ENCODE measurements around the gene ZNF593OS. TPM values are rescaled to one million over a fixed set of nuclear protein-coding genes. Genes with fewer than 3 reads are reported as not detected.

ZNF593OS gene
- total and polyA plus RNA-seq, 5 donors from 2014 or later: 0.53 to 1.3 (median 1.1) TPM; not detected in 2

DNA sequence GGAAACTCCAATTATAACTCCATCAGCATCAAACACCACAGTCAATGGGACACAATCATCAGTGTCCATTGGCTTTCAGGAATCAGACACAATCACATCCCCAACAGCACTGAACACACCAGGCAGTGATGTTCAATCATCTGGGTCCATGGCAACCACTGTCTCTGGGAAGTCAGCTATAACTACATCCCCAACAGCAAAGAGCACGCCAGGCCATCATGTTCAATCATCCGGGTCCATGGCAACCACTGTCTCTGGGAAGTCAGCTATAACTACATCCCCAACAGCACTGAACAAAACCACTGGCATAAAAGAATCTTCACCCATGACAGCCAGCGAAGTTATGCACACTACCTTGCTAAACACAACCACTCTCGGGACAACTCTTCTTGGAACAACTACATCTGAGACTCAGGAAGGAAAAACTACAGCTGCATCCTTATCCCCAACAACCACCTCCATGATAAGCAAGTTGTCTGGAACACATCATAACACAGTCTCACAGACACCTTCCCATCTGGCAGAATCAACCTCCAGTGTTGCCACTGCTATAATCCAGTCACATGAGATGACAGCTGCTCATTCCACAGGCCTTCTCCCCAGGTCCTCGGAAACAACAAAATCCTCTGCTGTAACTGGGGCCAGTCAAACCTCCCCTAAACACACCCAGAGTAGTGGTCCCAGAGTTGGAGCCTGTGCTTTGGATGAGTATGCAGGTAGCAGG lies 38.7 kb upstream of the ZNF593OS start:
- Histone ChIP-seq H3K9me3 (ENCODE audit: control insufficient read depth in 2 of 2, low read length in 2 of 2) (no peaks in the 10 kb centered on the region), H3K27me3 (ENCODE audit: control insufficient read depth, insufficient read depth, low read length) (no peaks in the 10 kb centered on the region), H3K36me3 (ENCODE audit: control insufficient read depth, insufficient read depth, low read length) (no peaks in the 10 kb centered on the region), H3K27ac (ENCODE audit: insufficient read depth, low read length, poor library complexity, severe bottlenecking) (no peak overlapping the region), H3K4me1 (ENCODE audit: control insufficient read depth, insufficient read depth, low read length, poor library complexity, severe bottlenecking) (no peaks in the 10 kb centered on the region), H3K4me3 (ENCODE audit: low read depth, low read length) (no peak overlapping the region)
- DNase-seq: no peak
- ATAC-seq (ENCODE audit: low read depth in 2 of 2): no peak
- Mint-ChIP-seq H3K36me3 (no peaks in the 10 kb centered on the region), H3K4me1 (no peaks in the 10 kb centered on the region), H3K9me3 (no peaks in the 10 kb centered on the region), H3K4me3 (no peak overlapping the region), H3K27me3 (peaks cover 5% of the 10 kb centered on the region), H3K27ac (peak overlapping the region in 1 of 3 donors; percentile 20)

- Mint-ChIP-seq H3K27me3 (peaks cover 5% of the 10 kb centered on the region), H3K27ac (peak overlapping the region; percentile 32 to 98 (median 91)), H3K36me3 (no peaks in the 10 kb centered on the region), H3K4me1 (peaks cover 5 to 47% (median 26%) of the 10 kb centered on the region in 4 donors), H3K9me3 (no peaks in the 10 kb centered on the region), H3K4me3 (no peak overlapping the region)
- DNase-seq (peak in 1 of 3 donors; percentile 27), ATAC-seq (ENCODE audit: low read depth in 2 of 2) (no peak)
- Histone ChIP-seq H3K9me3 (ENCODE audit: control insufficient read depth in 2 of 2, low read length in 2 of 2) (no peaks in the 10 kb centered on the region), H3K27me3 (ENCODE audit: control insufficient read depth, insufficient read depth, low read length) (no peaks in the 10 kb centered on the region), H3K4me1 (ENCODE audit: control insufficient read depth, insufficient read depth, low read length, poor library complexity, severe bottlenecking) (peaks cover 29% of the 10 kb centered on the region), H3K4me3 (ENCODE audit: low read depth, low read length) (no peak overlapping the region), H3K27ac (ENCODE audit: insufficient read depth, low read length, poor library complexity, severe bottlenecking) (no peak overlapping the region), H3K36me3 (ENCODE audit: control insufficient read depth, insufficient read depth, low read length) (no peaks in the 10 kb centered on the region)
Observed at GRCh38 chr1:26203642-26204318, 32.1 kb upstream of the ZNF593OS start.

GRCh38 chr1:26200413-26200812 lies 28.8 kb upstream of the ZNF593OS start:
- peaks cover 10% of the 10 kb centered on the region for H3K27me3 Mint-ChIP-seq
- no peaks in the 10 kb centered on the region for H3K9me3 Mint-ChIP-seq
- Histone ChIP-seq H3K4me1 (ENCODE audit: control insufficient read depth, insufficient read depth, low read length, poor library complexity, severe bottlenecking) (peaks cover 29% of the 10 kb centered on the region), H3K4me3 (ENCODE audit: low read depth, low read length) (no peak overlapping the region), H3K36me3 (ENCODE audit: control insufficient read depth, insufficient read depth, low read length) (no peaks in the 10 kb centered on the region), H3K27ac (ENCODE audit: insufficient read depth, low read length, poor library complexity, severe bottlenecking) (no peak overlapping the region), H3K27me3 (ENCODE audit: control insufficient read depth, insufficient read depth, low read length) (no peaks in the 10 kb centered on the region), H3K9me3 (ENCODE audit: control insufficient read depth in 2 of 2, low read length in 2 of 2) (no peaks in the 10 kb centered on the region)
- DNase-seq (no peak), ATAC-seq (ENCODE audit: low read depth in 2 of 2) (no peak)
- H3K4me3 Mint-ChIP-seq: peak overlapping the region in 2 of 4 donors; percentile 39 to 43
- H3K36me3 Mint-ChIP-seq: no peaks in the 10 kb centered on the region
- peak overlapping the region; percentile 72 to 98 (median 88) for H3K27ac Mint-ChIP-seq
- peaks cover 5 to 47% (median 26%) of the 10 kb centered on the region in 4 donors for H3K4me1 Mint-ChIP-seq

DNA sequence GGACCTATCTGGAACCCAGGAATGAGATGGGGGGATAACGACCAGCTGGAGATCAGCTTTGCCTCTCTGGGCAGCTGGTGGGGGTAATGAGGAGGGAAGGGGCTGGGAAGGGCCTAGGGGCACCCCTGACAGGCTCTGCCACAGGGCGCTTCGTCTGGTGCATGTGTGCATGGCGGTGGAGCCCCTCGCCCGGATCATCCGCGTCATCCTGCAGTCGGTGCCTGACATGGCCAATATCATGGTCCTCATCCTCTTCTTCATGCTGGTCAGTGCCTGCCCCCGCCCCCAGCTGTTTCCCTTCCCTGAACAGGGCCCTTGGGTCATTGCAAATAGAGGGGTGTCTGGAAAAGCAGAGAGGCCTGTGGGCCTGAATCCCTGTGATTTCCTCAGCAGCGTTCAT lies 26.2 kb upstream of the ZNF593OS start:
- no peaks in the 10 kb centered on the region for H3K36me3 Mint-ChIP-seq
- H3K4me1 ChIP-seq (ENCODE audit: control insufficient read depth, insufficient read depth, low read length, poor library complexity, severe bottlenecking): peaks cover 23% of the 10 kb centered on the region
- peaks cover 0 to 1% (median 0%) of the 10 kb centered on the region in 7 donors for H3K9me3 Mint-ChIP-seq
- peaks cover 16% of the 10 kb centered on the region for H3K27me3 Mint-ChIP-seq
- DNase-seq (no peak), ATAC-seq (ENCODE audit: low read depth in 2 of 2) (no peak)
- H3K4me3 Mint-ChIP-seq: no peak overlapping the region
- H3K27ac ChIP-seq (ENCODE audit: insufficient read depth, low read length, poor library complexity, severe bottlenecking): no peak overlapping the region
- no peaks in the 10 kb centered on the region for H3K9me3 ChIP-seq (ENCODE audit: control insufficient read depth in 2 of 2, low read length in 2 of 2)
- H3K4me1 Mint-ChIP-seq: peaks cover 5 to 36% (median 22%) of the 10 kb centered on the region in 4 donors
- H3K36me3 ChIP-seq (ENCODE audit: control insufficient read depth, insufficient read depth, low read length): no peaks in the 10 kb centered on the region
- H3K27me3 ChIP-seq (ENCODE audit: control insufficient read depth, insufficient read depth, low read length): no peaks in the 10 kb centered on the region
- H3K4me3 ChIP-seq (ENCODE audit: low read depth, low read length): no peak overlapping the region
- no peak overlapping the region for H3K27ac Mint-ChIP-seq

- Histone ChIP-seq H3K9me3 (ENCODE audit: control insufficient read depth in 2 of 2, low read length in 2 of 2) (no peaks in the 10 kb centered on the region), H3K27me3 (ENCODE audit: control insufficient read depth, insufficient read depth, low read length) (no peaks in the 10 kb centered on the region), H3K4me3 (ENCODE audit: low read depth, low read length) (no peak overlapping the region), H3K27ac (ENCODE audit: insufficient read depth, low read length, poor library complexity, severe bottlenecking) (no peak overlapping the region), H3K4me1 (ENCODE audit: control insufficient read depth, insufficient read depth, low read length, poor library complexity, severe bottlenecking) (peaks cover 18% of the 10 kb centered on the region), H3K36me3 (ENCODE audit: control insufficient read depth, insufficient read depth, low read length) (no peaks in the 10 kb centered on the region)
- H3K27me3 Mint-ChIP-seq: peaks cover 16% of the 10 kb centered on the region
- no peak overlapping the region for H3K27ac Mint-ChIP-seq
- H3K4me3 Mint-ChIP-seq: no peak overlapping the region
- H3K4me1 Mint-ChIP-seq: peaks cover 5 to 33% (median 18%) of the 10 kb centered on the region in 4 donors
- DNase-seq: no peak
- no peaks in the 10 kb centered on the region for H3K36me3 Mint-ChIP-seq
- ATAC-seq (ENCODE audit: low read depth in 2 of 2): no peak
- peaks cover 0 to 1% (median 0%) of the 10 kb centered on the region in 7 donors for H3K9me3 Mint-ChIP-seq
Observed at GRCh38 chr1:26197301-26197700, 25.7 kb upstream of the ZNF593OS start.

GRCh38 chr1:26195805-26196204 lies 24.2 kb upstream of the ZNF593OS start:
- Histone ChIP-seq H3K4me1 (ENCODE audit: control insufficient read depth, insufficient read depth, low read length, poor library complexity, severe bottlenecking) (peaks cover 8% of the 10 kb centered on the region), H3K27me3 (ENCODE audit: control insufficient read depth, insufficient read depth, low read length) (no peaks in the 10 kb centered on the region), H3K36me3 (ENCODE audit: control insufficient read depth, insufficient read depth, low read length) (no peaks in the 10 kb centered on the region), H3K4me3 (ENCODE audit: low read depth, low read length) (no peak overlapping the region), H3K9me3 (ENCODE audit: control insufficient read depth in 2 of 2, low read length in 2 of 2) (no peaks in the 10 kb centered on the region), H3K27ac (ENCODE audit: insufficient read depth, low read length, poor library complexity, severe bottlenecking) (no peak overlapping the region)
- ATAC-seq (ENCODE audit: low read depth in 2 of 2) (no peak), DNase-seq (no peak)
- H3K27me3 Mint-ChIP-seq: peaks cover 16% of the 10 kb centered on the region
- H3K4me1 Mint-ChIP-seq: peaks cover 0 to 27% (median 11%) of the 10 kb centered on the region in 4 donors
- no peak overlapping the region for H3K27ac Mint-ChIP-seq
- H3K36me3 Mint-ChIP-seq: no peaks in the 10 kb centered on the region
- H3K9me3 Mint-ChIP-seq: peaks cover 0 to 4% (median 0%) of the 10 kb centered on the region in 7 donors
- no peak overlapping the region for H3K4me3 Mint-ChIP-seq

DNA sequence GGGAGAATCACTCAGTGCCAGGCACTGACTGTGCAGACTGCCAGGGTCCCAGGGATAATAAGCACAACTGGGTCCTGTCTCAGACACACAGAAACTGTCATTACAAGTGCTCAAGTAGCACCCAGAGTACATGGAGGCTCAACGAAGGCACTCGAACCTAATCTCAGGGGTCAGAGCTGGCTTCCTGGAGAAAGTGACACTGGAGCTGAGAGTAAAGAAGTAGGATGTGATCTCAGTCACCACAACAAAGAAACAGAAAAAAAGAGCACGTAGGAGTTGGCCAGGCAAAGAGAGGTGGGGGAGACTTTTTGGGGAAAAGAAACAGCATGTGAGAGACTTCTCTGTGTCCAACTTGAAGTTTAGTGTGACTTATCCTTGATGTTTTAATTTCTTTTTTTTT lies 20.1 kb upstream of the ZNF593OS start:
- Mint-ChIP-seq H3K27ac (peak overlapping the region in 2 of 3 donors; percentile 22 to 52), H3K36me3 (peaks cover 4% of the 10 kb centered on the region), H3K4me3 (peak overlapping the region in 1 of 4 donors; percentile 10), H3K9me3 (peaks cover 0 to 4% (median 0%) of the 10 kb centered on the region in 7 donors), H3K4me1 (peaks cover 0 to 15% (median 7%) of the 10 kb centered on the region in 4 donors), H3K27me3 (peaks cover 11% of the 10 kb centered on the region)
- Histone ChIP-seq H3K4me1 (ENCODE audit: control insufficient read depth, insufficient read depth, low read length, poor library complexity, severe bottlenecking) (peaks cover 4% of the 10 kb centered on the region), H3K9me3 (ENCODE audit: control insufficient read depth in 2 of 2, low read length in 2 of 2) (no peaks in the 10 kb centered on the region), H3K4me3 (ENCODE audit: low read depth, low read length) (no peak overlapping the region), H3K27me3 (ENCODE audit: control insufficient read depth, insufficient read depth, low read length) (no peaks in the 10 kb centered on the region), H3K27ac (ENCODE audit: insufficient read depth, low read length, poor library complexity, severe bottlenecking) (no peak overlapping the region), H3K36me3 (ENCODE audit: control insufficient read depth, insufficient read depth, low read length) (no peaks in the 10 kb centered on the region)
- ATAC-seq (ENCODE audit: low read depth in 2 of 2) (no peak), DNase-seq (peak in 1 of 3 donors; percentile 57)

All from CD4-positive, CD25-positive, alpha-beta regulatory T cell (primary cell).